ENCODE results near the gene PAEP.
"Not testable (repeated sequence)": the region's sequence is repeated elsewhere in the genome, so short reads cannot be mapped to it uniquely, and the experiment has no call there.

The PAEP gene

DNA sequence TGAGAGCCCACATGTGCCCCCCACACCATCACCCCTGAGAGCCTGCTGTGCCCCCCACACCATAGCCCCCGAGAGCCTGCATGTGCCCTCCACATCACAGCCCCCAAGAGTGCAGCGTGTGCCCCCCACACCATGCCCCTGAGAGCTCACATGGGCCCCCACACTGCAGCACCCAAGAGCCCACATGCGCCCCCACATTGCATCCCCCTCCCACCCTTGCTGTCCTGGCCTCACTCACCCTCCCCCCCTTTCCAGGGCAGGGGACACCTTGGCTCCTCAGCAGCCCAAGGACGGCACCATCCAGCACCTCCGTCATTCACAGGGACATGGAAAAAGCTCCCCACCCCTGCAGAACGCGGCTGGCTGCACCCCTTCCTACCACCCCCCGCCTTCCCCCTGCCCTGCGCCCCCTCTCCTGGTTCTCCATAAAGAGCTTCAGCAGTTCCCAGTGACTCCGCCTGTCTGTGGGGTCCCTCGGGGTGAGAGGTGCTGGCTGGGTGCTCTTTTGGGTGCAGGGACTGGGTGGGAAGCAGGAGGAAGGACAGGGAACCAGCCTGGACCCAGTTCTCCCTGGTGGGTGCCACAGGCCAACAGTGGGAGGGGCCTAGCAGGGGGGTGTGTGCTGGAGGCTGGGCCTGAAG lies 35.3 kb upstream of the PAEP start:
- no peak for DNase-seq (ENCODE audit: low read depth)

DNA sequence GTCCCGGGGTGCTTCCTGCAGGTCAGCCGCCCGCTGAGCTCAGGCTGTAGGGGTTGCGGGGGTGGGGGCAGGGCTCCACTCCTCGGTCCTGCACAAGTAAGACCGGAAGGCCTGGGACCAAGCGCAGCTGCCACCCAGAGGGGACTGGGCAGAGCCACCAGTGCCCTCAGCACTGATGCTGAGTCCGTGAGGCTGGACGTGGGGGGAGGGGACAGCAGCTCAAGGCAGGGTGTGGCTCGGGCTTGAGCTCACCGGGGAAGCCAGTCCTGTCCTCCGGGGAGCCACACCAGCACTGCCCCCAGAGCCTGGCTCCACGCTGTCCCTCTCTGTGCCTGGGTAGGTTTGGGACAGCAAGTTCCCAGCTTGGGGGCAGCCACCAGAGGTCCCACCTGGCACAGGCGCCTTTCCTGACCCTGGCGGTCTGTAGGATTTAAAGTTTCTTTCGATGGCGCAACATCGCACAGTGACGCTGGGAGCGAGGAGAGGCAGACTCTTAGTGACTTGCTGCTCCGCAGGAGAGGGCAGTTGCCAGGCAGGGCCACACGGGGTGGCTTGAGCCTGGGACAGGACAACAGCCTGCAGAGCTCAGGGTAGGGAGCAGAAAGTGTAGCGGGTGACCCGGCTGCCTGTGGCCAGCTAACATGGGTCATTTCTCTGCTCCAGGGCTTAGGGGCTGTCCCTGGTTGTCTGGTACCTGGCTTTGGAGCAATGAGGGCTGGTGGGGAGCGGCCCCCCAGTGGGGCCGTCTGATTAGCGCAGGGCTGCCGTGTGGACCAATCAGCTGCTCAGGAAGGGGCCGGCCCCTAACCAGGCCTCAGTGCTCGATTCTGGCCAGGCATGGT lies 34.6 kb upstream of the PAEP start:
- DNase-seq (ENCODE audit: low read depth) = no peak

DNA sequence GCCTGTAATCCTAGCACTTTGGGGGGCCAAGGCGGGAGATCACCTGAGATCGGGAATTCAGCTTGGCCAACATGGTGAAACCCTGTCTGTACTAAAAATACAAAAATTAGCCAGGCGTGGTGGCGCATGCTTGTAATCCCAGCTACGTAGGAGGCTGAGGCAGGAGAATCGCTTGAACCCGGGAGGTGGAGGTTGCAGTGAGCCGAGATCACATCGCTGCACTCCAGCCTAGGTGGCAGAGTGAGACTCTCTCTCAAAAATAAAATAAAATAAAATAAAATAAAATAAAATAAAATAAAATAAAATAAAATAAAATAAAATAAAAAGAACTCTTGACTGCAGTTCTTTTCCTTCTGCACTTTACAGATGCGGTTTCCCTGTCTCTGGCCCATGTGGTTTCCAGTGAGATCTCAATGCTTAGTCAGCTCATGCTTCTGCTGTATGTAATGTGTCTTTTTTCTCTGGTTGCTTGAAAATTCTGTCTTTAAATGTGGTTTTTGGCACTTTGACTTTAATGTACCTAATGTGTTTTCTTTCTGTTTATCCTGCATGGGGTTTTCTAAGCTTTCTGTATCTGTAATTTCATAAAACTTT lies 32.6 kb upstream of the PAEP start:
- DNase-seq (ENCODE audit: low read depth) = not testable (repeated sequence)

DNA sequence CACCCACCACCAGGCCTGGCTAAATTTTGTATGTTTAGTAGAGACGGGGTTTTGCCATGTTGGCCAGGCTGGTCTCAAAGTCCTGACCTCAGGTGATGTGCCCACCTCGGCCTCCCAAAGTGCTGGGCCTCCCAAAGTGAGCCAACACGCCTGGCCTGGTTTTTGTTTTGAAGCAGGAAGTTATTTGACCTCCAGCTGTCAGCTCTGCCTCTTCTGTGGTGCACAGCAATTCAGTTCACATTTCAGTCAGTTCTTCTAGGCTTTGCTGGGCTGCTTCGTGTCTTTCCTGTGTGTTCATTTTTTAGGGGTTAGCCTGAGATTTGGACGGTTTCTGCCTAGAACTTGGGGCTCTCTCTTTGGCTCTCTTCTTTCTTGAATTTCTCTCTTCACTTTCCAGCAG lies 31.4 kb upstream of the PAEP start:
- no peak for DNase-seq (ENCODE audit: low read depth)

DNA sequence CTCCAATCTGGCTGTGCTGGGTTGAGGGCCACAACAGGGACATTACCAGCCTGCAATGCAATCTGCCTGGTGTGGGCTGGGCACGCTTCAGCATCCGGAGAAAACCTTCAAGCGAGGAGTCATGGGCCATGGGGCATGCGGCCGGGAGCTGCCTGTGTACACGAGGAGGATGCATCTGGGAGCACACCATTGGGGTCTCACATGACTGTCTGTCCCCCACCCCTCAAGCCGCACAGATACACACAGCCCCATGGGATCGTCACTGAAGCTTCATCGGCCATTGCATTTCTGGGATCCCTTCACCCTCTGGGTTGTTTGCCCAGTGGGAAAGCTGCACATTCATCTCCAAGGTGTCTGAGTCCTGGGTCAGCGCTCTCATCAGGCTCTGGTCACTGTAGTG lies 30.5 kb upstream of the PAEP start:
- no peak for DNase-seq (ENCODE audit: low read depth)

DNA sequence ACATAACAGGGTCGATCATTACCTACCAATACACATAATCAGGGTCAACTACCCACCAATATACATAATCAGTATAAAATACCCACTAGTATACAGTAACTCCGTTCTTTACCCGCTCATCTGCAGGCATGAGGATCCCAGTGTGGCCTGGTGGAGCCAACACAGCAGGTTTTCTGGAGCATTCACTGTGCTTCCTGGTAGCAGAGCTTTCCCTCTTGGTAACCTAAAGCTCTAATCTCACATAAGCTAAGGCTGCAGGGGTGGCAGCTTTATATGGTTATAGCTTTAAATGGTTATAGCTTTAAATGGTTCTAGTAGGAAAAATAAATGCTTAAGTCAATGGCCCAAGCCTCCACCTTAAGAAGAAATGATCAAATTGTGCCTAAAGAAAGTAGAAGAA lies 28.4 kb upstream of the PAEP start:
- peak; percentile 2 for DNase-seq (ENCODE audit: low read depth)

DNA sequence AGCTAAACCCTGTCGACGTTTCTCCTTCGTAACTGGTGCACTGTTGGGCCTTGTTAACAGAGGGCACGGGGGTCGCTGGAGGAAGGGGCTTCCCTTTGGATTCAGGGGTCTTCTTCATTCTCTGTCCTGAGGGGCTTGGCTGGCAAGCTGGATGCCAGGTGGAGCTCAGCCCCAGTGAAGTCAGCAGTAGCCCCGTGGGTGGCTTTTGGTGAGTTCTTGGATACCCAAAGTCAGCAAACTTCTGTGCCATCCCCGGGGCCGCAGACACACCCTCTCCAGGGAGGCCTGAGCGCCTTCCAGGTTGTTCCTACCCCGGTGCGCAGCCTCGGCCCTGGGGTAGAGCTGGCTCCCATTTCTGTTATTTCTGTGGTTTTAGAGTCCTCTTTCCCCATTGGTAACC lies 27.9 kb upstream of the PAEP start:
- no peak for DNase-seq (ENCODE audit: low read depth)

DNA sequence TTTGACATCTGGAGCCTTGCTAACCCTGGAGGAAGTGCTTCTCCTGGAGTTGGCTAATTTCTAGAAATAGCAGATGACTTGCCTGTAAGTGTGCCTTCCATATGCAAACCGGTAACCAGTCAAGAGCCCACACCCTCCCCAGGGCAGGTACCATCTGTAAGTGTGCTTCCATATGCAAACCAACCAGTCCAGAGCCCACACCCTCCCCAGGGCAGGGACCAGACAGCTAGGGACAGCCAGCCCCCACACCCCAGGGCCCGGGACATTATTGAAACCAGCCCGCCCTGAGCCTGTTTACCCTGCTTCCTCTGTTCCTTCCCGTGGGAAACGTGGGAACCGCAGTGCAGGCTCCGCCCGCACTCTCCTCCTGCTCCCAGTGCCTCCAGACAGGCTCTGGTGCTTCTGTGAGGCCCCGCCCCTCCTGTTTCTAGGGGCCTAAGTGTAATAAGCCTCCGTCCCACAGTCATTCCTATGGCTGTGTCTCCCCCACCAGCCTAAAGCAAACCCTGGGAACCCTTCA lies 27.3 kb upstream of the PAEP start:
- not testable (repeated sequence) for DNase-seq (ENCODE audit: low read depth)

DNA sequence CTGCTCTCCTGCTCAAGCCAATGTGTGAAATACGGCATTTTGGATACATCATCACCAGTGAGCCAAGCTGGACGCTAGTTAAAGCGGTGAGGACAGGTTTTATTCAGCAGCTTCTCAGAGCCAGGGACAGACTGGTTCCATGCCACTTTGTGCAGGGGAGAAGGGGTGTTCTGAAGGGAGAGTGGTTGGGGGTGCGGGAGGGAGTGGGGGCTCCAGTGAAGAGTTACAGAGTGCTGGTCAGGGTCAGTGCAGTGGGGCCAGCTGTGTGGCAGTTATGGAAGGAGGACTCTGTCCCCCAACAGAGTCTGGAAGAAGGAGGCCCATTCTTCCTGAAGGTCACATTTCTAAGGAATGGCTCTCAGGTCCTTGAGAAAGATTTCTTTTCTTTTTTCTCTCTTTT lies 26.7 kb upstream of the PAEP start:
- not testable (repeated sequence) for DNase-seq (ENCODE audit: low read depth)

DNA sequence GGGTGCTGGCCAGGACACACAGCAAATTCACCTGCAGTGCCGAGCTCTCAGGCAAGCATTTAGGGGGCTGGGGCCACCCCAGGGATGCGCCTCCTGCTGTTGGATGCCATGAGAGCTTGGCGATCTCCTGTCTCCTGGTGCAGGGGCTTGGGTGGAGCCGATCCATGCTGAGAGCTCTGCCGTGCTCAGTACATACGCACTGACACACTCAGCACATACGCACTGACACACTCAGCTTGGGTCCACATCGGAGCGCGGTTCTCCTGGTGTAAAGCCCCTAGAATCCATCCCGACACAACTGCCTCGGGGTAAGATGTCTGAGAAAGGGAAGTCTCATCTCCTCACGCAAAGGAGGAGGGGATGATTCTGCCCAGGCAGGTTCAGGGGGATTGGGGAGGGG lies 25.9 kb upstream of the PAEP start:
- DNase-seq (ENCODE audit: low read depth) = not testable (repeated sequence)

DNA sequence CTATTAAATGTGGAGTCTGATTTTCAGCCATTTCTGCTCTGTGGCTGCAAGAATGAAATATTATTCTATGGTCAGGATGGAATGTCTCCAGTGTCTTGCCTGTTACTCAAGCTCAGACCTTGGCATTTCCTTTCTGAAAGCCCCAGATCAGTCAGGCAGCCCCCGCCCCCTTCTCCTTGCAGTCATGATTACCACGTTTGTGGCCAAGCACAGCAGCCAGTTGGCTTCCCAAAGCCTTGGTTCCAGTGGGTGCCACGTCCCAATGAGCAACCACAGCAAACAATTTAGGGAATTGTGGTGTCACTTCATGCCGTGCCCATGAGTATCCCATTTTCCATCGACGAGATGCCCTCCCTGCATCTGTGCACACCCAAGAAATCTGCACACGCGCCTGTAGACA lies 25.3 kb upstream of the PAEP start:
- no peak for DNase-seq (ENCODE audit: low read depth)

DNA sequence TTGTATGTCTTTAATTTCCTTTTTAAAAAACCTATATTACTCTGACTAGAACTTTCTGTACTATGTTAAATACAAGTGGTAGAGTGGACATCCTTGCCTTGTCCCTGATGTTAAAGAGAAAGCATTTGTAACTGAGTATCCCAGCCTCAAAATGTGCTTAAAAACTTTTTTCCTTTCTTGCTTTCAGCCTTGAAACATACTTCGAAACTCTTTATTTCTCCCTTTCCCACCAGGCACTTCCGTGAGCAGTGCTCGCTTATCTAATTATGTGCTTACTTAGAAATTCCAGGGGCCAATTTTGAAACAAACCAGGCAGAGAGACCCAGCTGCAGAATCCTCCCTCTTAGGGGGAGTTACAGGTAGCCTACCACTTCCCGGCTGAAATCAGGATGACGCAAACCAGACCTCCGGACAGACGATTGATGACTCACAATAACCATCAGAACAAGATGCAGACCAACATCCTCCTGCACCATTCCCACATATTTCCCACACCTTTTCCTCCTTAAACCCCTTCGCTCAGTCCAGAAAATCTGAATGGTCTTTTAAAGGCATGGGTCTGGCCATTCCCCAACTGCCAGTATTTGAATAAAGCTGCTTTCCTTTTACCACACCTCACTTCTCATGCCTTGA lies 18.2 kb upstream of the PAEP start:
- DNase-seq (ENCODE audit: low read depth) = not testable (repeated sequence)

DNA sequence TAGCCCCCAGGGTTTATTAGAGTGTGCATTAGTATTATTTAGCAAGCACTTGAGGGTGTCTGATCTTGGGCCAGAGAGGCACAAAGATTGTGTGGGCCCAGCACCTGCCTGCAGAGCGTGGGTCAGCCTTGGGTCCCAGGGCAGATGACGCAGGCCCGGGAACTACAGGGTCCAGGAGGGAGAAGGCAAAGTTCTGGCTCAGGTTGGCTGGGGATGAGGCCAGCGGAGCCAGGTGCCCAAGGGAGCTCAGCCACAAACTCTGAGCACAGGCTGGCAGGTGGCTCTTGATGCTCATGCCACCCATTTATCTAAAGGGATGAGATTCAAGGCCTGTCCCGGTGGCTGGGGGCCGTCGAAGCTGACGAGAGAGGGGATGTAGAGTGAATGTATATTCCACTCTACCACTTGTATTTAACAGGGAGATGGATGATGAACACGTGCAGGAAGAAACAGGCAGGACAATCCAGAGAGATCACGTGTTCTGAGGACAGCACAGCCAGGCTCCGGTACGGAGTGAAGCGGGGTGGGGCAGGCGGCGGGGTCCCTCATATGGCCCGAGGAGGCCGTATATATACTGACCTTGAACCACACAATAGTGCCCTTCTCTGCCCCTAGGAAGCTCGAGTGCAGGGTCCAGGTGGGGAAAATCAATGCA lies 16.4 kb upstream of the PAEP start:
- DNase-seq (ENCODE audit: low read depth) = no peak

DNA sequence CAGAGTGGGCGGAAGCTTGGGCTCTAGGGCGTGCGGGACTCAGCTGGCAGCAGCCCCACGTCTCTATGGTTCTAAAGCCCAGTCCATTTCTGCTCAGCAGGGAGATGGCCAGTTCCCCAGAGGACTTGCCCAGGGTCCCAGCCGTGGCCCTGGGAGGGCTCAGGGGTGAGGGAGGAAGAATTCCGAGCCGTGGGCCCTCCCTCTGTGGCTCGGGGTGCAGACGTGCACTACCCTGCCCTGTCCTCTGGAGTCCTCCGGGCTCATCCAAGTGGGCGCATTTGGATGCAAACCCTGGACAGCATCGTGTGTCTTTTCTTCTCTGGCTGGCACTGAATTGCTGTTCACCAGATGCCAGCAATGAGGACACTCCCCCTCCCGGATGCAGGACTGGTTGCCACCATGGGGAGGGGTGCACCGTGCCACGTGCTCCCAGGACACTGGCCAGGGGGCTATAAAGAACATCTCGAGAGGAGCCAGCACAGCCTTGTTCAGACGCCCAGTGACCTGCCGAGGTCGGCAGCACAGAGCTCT lies 15.8 kb upstream of the PAEP start, which contains the start of gene OBP2A:
Gene OBP2A (plus strand): TSS at position 481 of the 531 bp plus-strand sequence. CDS start 55 bp downstream, outside the sequence.
- DNase-seq (ENCODE audit: low read depth) = not testable (repeated sequence)

DNA sequence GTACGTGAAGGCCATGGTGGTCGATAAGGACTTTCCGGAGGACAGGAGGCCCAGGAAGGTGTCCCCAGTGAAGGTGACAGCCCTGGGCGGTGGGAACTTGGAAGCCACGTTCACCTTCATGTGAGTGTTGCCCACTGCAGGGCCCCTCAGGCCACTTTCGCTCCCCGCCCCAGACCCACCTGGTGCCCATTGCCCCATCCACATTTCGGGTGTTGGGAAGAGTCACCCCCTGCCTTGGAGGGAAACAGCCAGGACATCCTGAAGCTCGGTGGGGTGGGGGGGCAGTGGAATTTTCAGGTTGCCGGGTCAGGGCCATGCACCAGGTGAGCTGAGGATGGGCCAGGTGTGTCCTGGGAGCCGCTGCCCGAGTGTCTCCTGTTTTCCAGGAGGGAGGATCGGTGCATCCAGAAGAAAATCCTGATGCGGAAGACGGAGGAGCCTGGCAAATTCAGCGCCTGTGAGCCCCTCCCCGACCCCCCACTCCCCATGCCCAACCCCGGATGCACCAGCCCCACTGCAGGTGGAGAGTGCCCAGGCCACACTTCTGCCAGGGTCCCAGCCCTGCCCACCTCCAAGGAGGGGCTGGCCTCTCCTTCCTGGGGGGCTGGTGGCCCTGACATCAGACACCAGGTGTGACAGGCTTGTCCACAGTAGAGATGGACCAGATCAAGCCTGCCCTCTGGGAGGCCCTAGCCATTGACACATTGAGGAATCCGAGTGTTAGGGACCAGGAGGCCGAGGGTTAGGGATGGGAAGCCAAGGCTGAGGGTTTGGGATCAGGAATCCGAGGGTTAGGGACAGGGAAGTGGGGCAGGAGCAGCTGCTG lies 14.6 kb upstream of the PAEP start:
- not testable (repeated sequence) for DNase-seq (ENCODE audit: low read depth)

DNA sequence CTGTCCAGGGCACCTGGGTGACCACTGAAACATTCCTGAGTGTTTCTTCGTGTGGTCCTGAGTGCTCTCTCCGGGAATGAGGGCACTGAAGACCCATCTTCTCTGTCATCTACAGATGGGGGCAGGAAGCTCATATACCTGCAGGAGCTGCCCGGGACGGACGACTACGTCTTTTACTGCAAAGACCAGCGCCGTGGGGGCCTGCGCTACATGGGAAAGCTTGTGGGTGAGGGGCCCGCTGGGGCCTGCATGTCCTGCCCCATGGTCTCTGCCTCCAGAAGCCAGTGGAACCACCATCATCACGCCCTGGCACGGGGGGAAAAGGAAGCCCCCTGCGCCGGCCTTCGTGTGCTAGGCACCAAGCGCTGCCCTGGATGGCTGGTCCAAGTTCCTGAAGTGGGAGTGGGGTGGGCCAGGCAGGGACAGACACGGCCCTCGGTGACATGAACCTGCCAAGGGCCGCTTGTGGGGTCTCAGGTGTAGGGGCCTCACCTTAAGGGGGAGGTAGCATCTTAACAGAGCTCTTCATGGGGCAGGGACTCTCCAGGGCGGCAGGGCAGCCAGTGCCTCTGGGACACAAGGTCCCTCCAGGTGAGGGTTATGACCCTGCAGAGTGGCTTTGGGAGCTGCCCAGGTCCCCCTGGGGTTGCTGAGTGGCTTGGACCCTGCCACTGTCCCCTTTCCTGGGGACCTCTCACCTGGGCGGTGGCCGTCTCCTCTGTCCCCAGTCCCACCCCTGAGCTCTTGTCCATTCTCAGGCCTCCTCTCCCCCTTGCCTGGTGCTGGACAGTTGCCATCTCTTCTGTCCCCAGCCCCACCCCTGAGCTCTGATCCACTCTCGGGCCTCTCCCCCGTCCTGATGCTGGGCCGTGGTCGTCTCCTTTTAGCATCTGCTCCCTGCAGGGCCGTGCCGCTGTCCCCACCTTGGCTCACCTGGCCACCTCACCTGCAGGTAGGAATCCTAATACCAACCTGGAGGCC lies 13.5 kb upstream of the PAEP start:
- DNase-seq (ENCODE audit: low read depth) = no peak

DNA sequence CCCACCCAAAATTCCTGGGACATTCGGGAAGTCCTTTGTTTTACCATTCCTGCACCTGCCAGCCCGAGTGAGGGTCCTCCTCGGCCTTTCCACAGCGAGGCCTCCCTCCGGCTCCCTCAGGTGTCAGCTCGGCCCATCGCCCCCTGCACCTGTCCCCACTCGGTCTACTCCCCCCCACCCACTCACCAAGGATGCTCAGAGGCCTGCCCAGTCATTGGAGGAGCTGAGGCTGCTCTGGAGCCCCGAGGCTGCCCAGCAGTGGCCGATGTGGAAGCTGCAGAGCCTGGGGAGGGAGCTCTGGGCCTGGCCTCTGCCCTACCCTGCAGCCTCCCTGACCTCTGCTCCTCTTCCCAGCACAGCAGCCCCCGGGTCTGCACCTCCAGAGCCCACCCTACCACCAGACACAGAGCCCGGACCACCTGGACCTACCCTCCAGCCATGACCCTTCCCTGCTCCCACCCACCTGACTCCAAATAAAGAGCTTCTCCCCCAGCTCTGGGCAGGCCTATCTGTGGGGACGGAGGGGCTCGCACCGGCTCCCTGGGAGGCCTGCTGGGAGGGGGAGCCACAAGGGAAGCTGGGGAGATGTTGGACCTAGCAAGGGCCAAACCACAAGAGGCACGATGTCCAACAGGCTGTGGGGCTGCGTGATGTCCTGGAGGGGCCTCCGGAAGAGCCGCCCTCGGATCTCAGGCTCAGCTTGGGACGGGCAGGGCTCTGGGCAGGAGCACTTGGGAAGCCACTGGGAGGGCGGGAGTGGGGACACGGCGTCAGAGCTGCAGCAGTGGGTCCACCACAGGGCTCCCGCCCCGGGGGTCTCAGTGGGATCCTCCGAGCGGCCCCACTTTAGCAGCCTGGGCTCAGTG lies 11.8 kb upstream of the PAEP start:
- DNase-seq (ENCODE audit: low read depth) = not testable (repeated sequence)

DNA sequence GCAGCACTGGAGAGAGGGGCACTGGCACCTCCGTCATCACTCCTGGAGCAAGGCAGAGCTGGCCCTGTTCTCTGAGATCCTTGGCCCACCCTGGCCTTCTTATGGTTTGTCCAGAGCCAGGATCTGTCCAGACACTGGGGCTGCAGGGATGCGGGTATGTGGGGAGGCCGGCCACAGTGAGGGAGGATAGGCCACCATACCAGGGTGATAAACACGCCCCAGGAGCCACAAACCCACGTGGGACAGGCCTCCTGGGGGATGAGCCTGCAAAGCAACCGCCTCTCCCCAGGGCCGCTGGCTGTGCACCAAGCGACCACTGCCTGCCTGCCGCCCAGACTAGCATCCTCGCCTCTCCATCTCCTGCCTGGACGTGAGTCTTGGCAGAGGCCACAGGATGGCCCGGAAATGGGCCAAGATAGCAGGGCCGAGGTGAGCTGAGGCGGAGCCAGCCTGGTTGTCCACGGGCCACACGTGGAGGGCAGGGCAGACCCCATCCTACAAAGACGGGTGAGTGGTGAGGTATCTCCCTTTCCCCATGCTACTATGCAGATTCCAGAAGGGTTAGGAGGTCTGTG lies 11.1 kb upstream of the PAEP start:
- DNase-seq (ENCODE audit: low read depth) = no peak
